Testis (tissue), 2 donors: ENCODE data around the gene FIZ1.

ENCODE experiments used
- POLR2A ChIP-seq: fragments of 450-650 bp; IDR thresholded peaks from one replicate; pipeline ENCODE4 v1.6.1; 2017; ENCODE audit warnings: antibody characterized with exemption, mild to moderate bottlenecking, moderate library complexity
- TF ChIP-seq, protein P1 (sequence below), 3 experiments: fragments of 450-650 bp in 2 of 3; fragments of 200-600 bp in 1 of 3; sonication (generic) in 1 of 3; IDR thresholded peaks; one replicate each; pipeline ENCODE4 v1.5.1; 2016 to 2019; ENCODE audit warnings: antibody characterized with exemption in 3 of 3, mild to moderate bottlenecking in 2 of 3, moderate library complexity in 1 of 3

DNA sequence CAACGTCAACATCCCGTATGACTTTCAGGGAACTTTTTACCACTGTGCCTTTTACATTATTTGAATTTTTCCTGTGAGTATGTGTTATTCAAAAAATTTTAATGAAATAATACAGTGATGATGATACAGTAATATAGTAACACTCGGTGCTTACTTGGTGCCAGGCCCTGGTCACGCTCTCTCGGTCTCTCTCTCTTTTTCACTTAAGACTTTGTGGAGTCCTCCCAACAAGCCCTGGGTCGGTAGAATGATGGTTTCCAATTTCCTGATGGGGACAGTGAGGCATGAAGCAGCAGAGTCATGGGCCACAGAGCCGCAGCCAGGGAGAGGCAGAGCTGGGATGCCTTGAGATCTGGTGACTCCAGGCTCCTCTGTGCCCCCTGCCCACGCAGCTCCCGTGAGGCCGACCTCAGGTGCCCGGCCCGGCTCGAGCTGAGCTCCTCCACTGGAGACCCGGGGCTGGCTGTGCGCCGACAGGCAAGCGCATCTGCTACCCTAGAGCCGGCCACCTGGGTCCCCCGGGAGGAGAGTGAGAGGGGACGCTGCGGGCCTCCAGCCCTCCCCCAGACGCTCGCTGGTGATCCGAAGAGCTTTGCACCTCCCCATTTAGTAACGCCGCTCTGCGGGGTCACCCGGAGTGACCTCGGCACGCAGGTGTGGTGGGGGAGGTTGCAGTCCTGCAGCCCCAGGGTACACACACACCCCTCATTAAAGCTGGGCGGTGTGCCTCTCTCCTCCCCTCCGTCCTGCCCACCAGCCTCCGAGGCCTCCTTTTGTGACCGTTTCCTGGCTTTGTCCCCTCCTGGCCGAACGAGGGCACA lies 49.6 kb downstream of the FIZ1 start:
- no peak for TF ChIP-seq POLR2A
- TF ChIP-seq, protein P1, sequence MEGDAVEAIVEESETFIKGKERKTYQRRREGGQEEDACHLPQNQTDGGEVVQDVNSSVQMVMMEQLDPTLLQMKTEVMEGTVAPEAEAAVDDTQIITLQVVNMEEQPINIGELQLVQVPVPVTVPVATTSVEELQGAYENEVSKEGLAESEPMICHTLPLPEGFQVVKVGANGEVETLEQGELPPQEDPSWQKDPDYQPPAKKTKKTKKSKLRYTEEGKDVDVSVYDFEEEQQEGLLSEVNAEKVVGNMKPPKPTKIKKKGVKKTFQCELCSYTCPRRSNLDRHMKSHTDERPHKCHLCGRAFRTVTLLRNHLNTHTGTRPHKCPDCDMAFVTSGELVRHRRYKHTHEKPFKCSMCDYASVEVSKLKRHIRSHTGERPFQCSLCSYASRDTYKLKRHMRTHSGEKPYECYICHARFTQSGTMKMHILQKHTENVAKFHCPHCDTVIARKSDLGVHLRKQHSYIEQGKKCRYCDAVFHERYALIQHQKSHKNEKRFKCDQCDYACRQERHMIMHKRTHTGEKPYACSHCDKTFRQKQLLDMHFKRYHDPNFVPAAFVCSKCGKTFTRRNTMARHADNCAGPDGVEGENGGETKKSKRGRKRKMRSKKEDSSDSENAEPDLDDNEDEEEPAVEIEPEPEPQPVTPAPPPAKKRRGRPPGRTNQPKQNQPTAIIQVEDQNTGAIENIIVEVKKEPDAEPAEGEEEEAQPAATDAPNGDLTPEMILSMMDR (IDR thresholded peaks at IDR 0.05), result no peak
